SK-N-MC (cell line): ENCODE measurements around the gene PCSK6.

Source experiments
- DNase-seq: peaks from one replicate; pipeline ENCODE4 v3.0.0-alpha.2; 2011; ENCODE audit warnings: low read depth, low spot score
- H3K27ac ChIP-seq: fragments of 200-600 bp; sonication (generic); 2 replicates; pipeline ENCODE4 v1.5.1; 2016; ENCODE audit warnings: mixed run types
- H3K36me3 ChIP-seq: fragments of 200-600 bp; sonication (generic); 2 replicates; pipeline ENCODE4 v1.6.1; 2017; ENCODE audit warnings: antibody characterized with exemption, low read length, mixed read lengths; ENCODE audit not compliant: insufficient read depth
- H3K4me3 ChIP-seq: fragments of 200-600 bp; sonication (generic); 2 replicates; pipeline ENCODE4 v1.5.1; 2016
- H3K9ac ChIP-seq: fragments of 200-600 bp; sonication (generic); 2 replicates; pipeline ENCODE4 v1.8.0; 2017; ENCODE audit warnings: mixed run types, mixed read lengths; ENCODE audit not compliant: insufficient read length
- H3K9me3 ChIP-seq: fragments of 200-600 bp; sonication (generic); 2 replicates; pipeline ENCODE4 v1.6.1; 2017; ENCODE audit warnings: low read depth, mild to moderate bottlenecking, antibody characterized with exemption, low read length, moderate library complexity, mixed read lengths
- EZH2 ChIP-seq: fragments of 200-600 bp; sonication (generic); IDR thresholded peaks from one replicate; pipeline ENCODE4 v1.6.1; 2017; ENCODE audit warnings: antibody characterized with exemption
- FOXP2 ChIP-seq: optimal IDR thresholded peaks from 2 replicates; pipeline ENCODE3; 2011; ENCODE audit warnings: mild to moderate bottlenecking, moderate library complexity; ENCODE audit not compliant: insufficient read depth; ENCODE audit errors: extremely low read length, control extremely low read depth
- POLR2AphosphoS5 ChIP-seq: IDR thresholded peaks from 2 replicates; pipeline ENCODE4 v1.6.1; 2012; ENCODE audit warnings: mild to moderate bottlenecking, low read depth, low read length, borderline replicate concordance

PCSK6 gene

GRCh38 chr15:101497484-101498034 lies 8.1 kb upstream of the PCSK6 start:
- no peak for DNase-seq
- Histone ChIP-seq H3K9me3 (no peaks in the 10 kb centered on the region), H3K4me3 (no peak overlapping the region), H3K27ac (no peak overlapping the region), H3K9ac (no peak overlapping the region), H3K36me3 (no peaks in the 10 kb centered on the region)
- no peak for TF ChIP-seq POLR2AphosphoS5
- TF ChIP-seq FOXP2 = no peak
- TF ChIP-seq EZH2 = no peak

GRCh38 chr15:101497017-101497416 lies 7.5 kb upstream of the PCSK6 start:
- Histone ChIP-seq H3K9ac (no peak overlapping the region), H3K9me3 (no peaks in the 10 kb centered on the region), H3K27ac (no peak overlapping the region), H3K4me3 (no peak overlapping the region), H3K36me3 (no peaks in the 10 kb centered on the region)
- TF ChIP-seq EZH2 (no peak), POLR2AphosphoS5 (no peak), FOXP2 (no peak)
- DNase-seq = no peak

GRCh38 chr15:101496198-101496986 lies 6.9 kb upstream of the PCSK6 start:
- Histone ChIP-seq H3K9me3 (no peaks in the 10 kb centered on the region), H3K27ac (no peak overlapping the region), H3K9ac (no peak overlapping the region), H3K36me3 (no peaks in the 10 kb centered on the region), H3K4me3 (no peak overlapping the region)
- DNase-seq = no peak
- no peak for TF ChIP-seq FOXP2
- TF ChIP-seq EZH2 = no peak
- no peak for TF ChIP-seq POLR2AphosphoS5

GRCh38 chr15:101495334-101496197 lies 6.1 kb upstream of the PCSK6 start:
- H3K4me3 ChIP-seq = no peak overlapping the region
- H3K27ac ChIP-seq = no peak overlapping the region
- H3K9ac ChIP-seq = no peak overlapping the region
- no peaks in the 10 kb centered on the region for H3K9me3 ChIP-seq
- DNase-seq = no peak
- TF ChIP-seq FOXP2 = no peak
- no peaks in the 10 kb centered on the region for H3K36me3 ChIP-seq

GRCh38 chr15:101494251-101494796 lies 4.8 kb upstream of the PCSK6 start:
- Histone ChIP-seq H3K4me3 (no peak overlapping the region), H3K36me3 (no peaks in the 10 kb centered on the region), H3K9ac (no peak overlapping the region), H3K9me3 (no peaks in the 10 kb centered on the region), H3K27ac (no peak overlapping the region)
- TF ChIP-seq FOXP2 (no peak), POLR2AphosphoS5 (no peak), EZH2 (no peak)
- no peak for DNase-seq

- no peak overlapping the region for H3K9ac ChIP-seq
- no peak overlapping the region for H3K4me3 ChIP-seq
- no peaks in the 10 kb centered on the region for H3K36me3 ChIP-seq
- no peaks in the 10 kb centered on the region for H3K9me3 ChIP-seq
- H3K27ac ChIP-seq = no peak overlapping the region
- DNase-seq = no peak
- no peak for TF ChIP-seq POLR2AphosphoS5
- TF ChIP-seq FOXP2 = no peak
- no peak for TF ChIP-seq EZH2
These were observed 3.5 kb upstream of the PCSK6 start for GRCh38 chr15:101492766-101493692.

- no peaks in the 10 kb centered on the region for H3K36me3 ChIP-seq
- no peaks in the 10 kb centered on the region for H3K9me3 ChIP-seq
- no peak for DNase-seq
- H3K27ac ChIP-seq = no peak overlapping the region
- no peak overlapping the region for H3K4me3 ChIP-seq
- H3K9ac ChIP-seq = no peak overlapping the region
- TF ChIP-seq FOXP2 (no peak), EZH2 (no peak), POLR2AphosphoS5 (no peak)
These were observed 2.5 kb upstream of the PCSK6 start for GRCh38 chr15:101491734-101492640.
